AG09309 (cell line): ENCODE results near the gene PTPRF.

ENCODE experiments used
- DNase-seq: peaks from one replicate; pipeline ENCODE4 v3.0.0-alpha.2; 2010; ENCODE audit warnings: low read depth
- H3K4me3 ChIP-seq: 2 replicates; pipeline ENCODE4 v1.5.1; 2011; ENCODE audit warnings: mild to moderate bottlenecking, low read depth, low read length, moderate library complexity; ENCODE audit not compliant: control insufficient read depth
- CTCF ChIP-seq: IDR thresholded peaks from 2 replicates; pipeline ENCODE4 v1.5.1; 2011; ENCODE audit warnings: mild to moderate bottlenecking, low read depth, low read length, inconsistent platforms; ENCODE audit not compliant: insufficient read depth, control insufficient read depth; ENCODE audit errors: missing control alignments

The PTPRF gene

GRCh38 chr1:43566382-43567044, 35.8 kb downstream of the PTPRF start:
- no peak for TF ChIP-seq CTCF
- no peak overlapping the region for H3K4me3 ChIP-seq
- DNase-seq, result no peak

GRCh38 chr1:43569175-43569574, 38.5 kb downstream of the PTPRF start:
- H3K4me3 ChIP-seq, result no peak overlapping the region
- TF ChIP-seq CTCF, result no peak
- DNase-seq, result no peak

GRCh38 chr1:43570277-43570676, 39.6 kb downstream of the PTPRF start:
- no peak for DNase-seq
- no peak overlapping the region for H3K4me3 ChIP-seq
- no peak for TF ChIP-seq CTCF

- no peak for DNase-seq
These were observed 40.0 kb downstream of the PTPRF start for GRCh38 chr1:43570715-43571114.

DNA sequence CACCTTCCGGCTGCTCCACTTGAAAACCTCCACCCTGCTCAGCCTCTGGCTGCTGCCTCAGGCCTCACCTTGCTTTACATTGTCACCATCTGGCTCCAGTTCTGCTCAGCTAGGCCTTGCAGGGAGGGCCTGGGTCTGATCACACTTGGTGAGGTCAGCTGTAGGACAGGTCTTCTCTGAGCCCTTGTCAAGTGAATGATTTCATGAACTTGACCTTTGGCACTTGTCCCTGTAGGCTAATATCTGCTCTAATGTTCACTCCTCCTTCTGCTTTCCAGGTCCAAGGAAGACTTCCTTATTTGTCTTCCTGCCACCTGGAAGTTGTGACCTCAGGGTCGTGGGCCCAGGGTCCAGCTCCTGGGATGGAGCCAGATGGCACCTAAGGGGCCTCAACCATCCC, 41.4 kb downstream of the PTPRF start:
- no peak for DNase-seq
- no peak for TF ChIP-seq CTCF
- no peak overlapping the region for H3K4me3 ChIP-seq

More at GRCh38 chr1:43570715-43571114, 40.0 kb downstream of the PTPRF start:
- H3K4me3 ChIP-seq, result no peak overlapping the region
- TF ChIP-seq CTCF, result no peak

GRCh38 chr1:43572538-43572937, 41.9 kb downstream of the PTPRF start:
- no peak for DNase-seq
- no peak overlapping the region for H3K4me3 ChIP-seq
- no peak for TF ChIP-seq CTCF

GRCh38 chr1:43573066-43573800, 42.5 kb downstream of the PTPRF start:
- no peak for DNase-seq
- no peak overlapping the region for H3K4me3 ChIP-seq
- no peak for TF ChIP-seq CTCF
